ENCODE data around the gene MAP3K5. TPM values are rescaled to one million over a fixed set of nuclear protein-coding genes. Genes with fewer than 3 reads are reported as not detected.

MAP3K5 gene
- total and polyA plus RNA-seq, 2 donors (not counting 3 experiments of a cell fraction or from before 2014, with no cell fraction given): 1.5 to 7.0 TPM

GRCh38 chr6:136526196-136526930 is 265.9 kb downstream of the MAP3K5 start:
- H3K4me3 ChIP-seq (replicated peaks in 1 of 3; ENCODE audit: insufficient read depth in 1 of 3, low read depth in 1 of 3, low read length in 3 of 3): no peak overlapping the region
- no peak for TF ChIP-seq GATA2 (IDR thresholded peaks at IDR 0.05; ENCODE audit: insufficient read depth, insufficient read length, low read depth, low read length)
- TF ChIP-seq MYC (IDR thresholded peaks at IDR 0.05; ENCODE audit: low read depth, low read length): no peak
- TF ChIP-seq, protein P1, sequence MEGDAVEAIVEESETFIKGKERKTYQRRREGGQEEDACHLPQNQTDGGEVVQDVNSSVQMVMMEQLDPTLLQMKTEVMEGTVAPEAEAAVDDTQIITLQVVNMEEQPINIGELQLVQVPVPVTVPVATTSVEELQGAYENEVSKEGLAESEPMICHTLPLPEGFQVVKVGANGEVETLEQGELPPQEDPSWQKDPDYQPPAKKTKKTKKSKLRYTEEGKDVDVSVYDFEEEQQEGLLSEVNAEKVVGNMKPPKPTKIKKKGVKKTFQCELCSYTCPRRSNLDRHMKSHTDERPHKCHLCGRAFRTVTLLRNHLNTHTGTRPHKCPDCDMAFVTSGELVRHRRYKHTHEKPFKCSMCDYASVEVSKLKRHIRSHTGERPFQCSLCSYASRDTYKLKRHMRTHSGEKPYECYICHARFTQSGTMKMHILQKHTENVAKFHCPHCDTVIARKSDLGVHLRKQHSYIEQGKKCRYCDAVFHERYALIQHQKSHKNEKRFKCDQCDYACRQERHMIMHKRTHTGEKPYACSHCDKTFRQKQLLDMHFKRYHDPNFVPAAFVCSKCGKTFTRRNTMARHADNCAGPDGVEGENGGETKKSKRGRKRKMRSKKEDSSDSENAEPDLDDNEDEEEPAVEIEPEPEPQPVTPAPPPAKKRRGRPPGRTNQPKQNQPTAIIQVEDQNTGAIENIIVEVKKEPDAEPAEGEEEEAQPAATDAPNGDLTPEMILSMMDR (IDR thresholded peaks at IDR 0.05; ENCODE audit: extremely low read depth in 1 of 2, insufficient read depth in 1 of 2, low read depth in 1 of 2, low read length in 2 of 2): peak in 1 of 2 donors; percentile 25
- TF ChIP-seq EZH2 (IDR thresholded peaks at IDR 0.05; ENCODE audit: borderline replicate concordance, low read depth, low read length, severe bottlenecking): no peak
- no peak for TF ChIP-seq POLR2AphosphoS5 (IDR thresholded peaks at IDR 0.05; ENCODE audit: insufficient read depth, low read depth, low read length)
- TF ChIP-seq FOS (IDR thresholded peaks at IDR 0.05; ENCODE audit: borderline replicate concordance, insufficient read depth, low read length): no peak
- no peak for TF ChIP-seq JUN (IDR thresholded peaks at IDR 0.05; ENCODE audit: borderline replicate concordance, insufficient read depth, insufficient read length, low read depth)
- TF ChIP-seq POLR2A (IDR thresholded peaks at IDR 0.05; ENCODE audit: low read depth, low read length): no peak
- peaks cover 7 to 14% of the 10 kb centered on the region in 2 experiments for H3K27me3 ChIP-seq (ENCODE audit: control insufficient read depth in 2 of 2, insufficient read depth in 2 of 2, low read length in 2 of 2)
- FAIRE-seq (peak; percentile 55), DNase-seq (ENCODE audit: low read depth, low spot score) (peak; percentile 29)
- dilution Hi-C loops (cut with MboI; ENCODE audit: extremely low pct_ligation_motif_present, low sequenced_read_pairs) (no loop called here), intact Hi-C loops (cut with micrococcal nuclease) (no loop called here)
- no peaks in the 10 kb centered on the region for H4K20me1 ChIP-seq (replicated peaks; ENCODE audit: control insufficient read depth, extremely low read depth, insufficient read depth, low read length)
- no peak overlapping the region for H3K27ac ChIP-seq (ENCODE audit: insufficient read depth, low read depth, low read length)
- no peaks in the 10 kb centered on the region for H3K79me2 ChIP-seq (ENCODE audit: control insufficient read depth, insufficient read depth, low read length)
- no peaks in the 10 kb centered on the region for H3K4me1 ChIP-seq (ENCODE audit: control insufficient read depth, extremely low read depth, insufficient read depth, low read length)
- BruUV-seq (replicated peaks): no TSS peak
- H3K36me3 ChIP-seq (ENCODE audit: control insufficient read depth in 2 of 2, extremely low read depth in 1 of 2, insufficient read depth in 2 of 2, low read length in 2 of 2): no peaks in the 10 kb centered on the region
- H3K9ac ChIP-seq (replicated peaks; ENCODE audit: extremely low read depth, insufficient read depth, low read length): no peak overlapping the region
- H3K4me2 ChIP-seq (ENCODE audit: insufficient read depth, low read length): no peak overlapping the region
- no peaks in the 10 kb centered on the region for H3K9me1 ChIP-seq (replicated peaks; ENCODE audit: control insufficient read depth, extremely low read depth, insufficient read depth, low read length)
- no peaks in the 10 kb centered on the region for H3K9me3 ChIP-seq (replicated peaks; ENCODE audit: control insufficient read depth, insufficient read depth, low read length)
- no peak overlapping the region for H2AFZ ChIP-seq (ENCODE audit: low read depth, low read length)
- ChIA-PET CTCF (interaction anchor here (0.6 to 2.4 kb wide), 9 partner anchors 15 to 487 kb away, joined by 3 to 9 read pairs (median 3); partner anchors contain the start of genes MAP3K5 and MAP7), POLR2A (no interaction called here)

Data from endothelial cell of umbilical vein (primary cell).